Right lobe of liver (tissue), 4 donors: ENCODE data around the gene RSU1.

Experiments
- POLR2A ChIP-seq: fragments of 450-650 bp; IDR thresholded peaks from one replicate; pipeline ENCODE4 v1.6.1; 2017; ENCODE audit warnings: antibody characterized with exemption, mild to moderate bottlenecking
- TF ChIP-seq, protein P1 (sequence below), 4 donors: fragments of 200-600 bp in 3 of 4; fragments of 450-650 bp in 1 of 4; IDR thresholded peaks; one replicate each; pipeline versions ENCODE4 v1.5.1 to v1.8.0; 2016 to 2022; ENCODE audit warnings: antibody characterized with exemption in 4 of 4, mild to moderate bottlenecking in 2 of 4
- donor health status: DM: no; HTN: no; CAD: no.
- donor health status: DM: no; HTN: no; CAD: no.
- donor health status: DM: no; HTN: yes; CAD: no.

DNA sequence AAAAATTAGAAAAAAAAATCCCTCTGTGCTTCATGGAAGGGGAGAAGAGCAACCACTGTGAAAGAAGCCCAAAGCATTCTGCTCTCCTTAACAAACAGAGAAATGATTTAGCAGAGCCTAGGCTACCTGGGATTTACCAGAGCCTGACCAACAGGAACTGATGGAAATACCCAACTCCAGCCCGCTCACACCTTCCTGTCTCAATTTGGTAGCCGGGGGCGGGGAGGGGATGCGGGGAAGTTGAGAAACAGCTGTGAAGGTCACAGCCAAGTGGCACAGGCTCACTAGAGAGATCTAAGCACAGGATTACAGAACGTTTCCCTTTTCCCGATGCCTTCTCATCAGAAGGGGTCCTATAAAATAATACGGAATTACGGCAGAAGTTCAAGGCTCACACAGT lies 17.6 kb downstream of the RSU1 start:
- TF ChIP-seq, protein P1, sequence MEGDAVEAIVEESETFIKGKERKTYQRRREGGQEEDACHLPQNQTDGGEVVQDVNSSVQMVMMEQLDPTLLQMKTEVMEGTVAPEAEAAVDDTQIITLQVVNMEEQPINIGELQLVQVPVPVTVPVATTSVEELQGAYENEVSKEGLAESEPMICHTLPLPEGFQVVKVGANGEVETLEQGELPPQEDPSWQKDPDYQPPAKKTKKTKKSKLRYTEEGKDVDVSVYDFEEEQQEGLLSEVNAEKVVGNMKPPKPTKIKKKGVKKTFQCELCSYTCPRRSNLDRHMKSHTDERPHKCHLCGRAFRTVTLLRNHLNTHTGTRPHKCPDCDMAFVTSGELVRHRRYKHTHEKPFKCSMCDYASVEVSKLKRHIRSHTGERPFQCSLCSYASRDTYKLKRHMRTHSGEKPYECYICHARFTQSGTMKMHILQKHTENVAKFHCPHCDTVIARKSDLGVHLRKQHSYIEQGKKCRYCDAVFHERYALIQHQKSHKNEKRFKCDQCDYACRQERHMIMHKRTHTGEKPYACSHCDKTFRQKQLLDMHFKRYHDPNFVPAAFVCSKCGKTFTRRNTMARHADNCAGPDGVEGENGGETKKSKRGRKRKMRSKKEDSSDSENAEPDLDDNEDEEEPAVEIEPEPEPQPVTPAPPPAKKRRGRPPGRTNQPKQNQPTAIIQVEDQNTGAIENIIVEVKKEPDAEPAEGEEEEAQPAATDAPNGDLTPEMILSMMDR (IDR thresholded peaks at IDR 0.05): no peak
- no peak for TF ChIP-seq POLR2A
